Measurements from ENCODE around the gene SCOC.

The SCOC gene

DNA sequence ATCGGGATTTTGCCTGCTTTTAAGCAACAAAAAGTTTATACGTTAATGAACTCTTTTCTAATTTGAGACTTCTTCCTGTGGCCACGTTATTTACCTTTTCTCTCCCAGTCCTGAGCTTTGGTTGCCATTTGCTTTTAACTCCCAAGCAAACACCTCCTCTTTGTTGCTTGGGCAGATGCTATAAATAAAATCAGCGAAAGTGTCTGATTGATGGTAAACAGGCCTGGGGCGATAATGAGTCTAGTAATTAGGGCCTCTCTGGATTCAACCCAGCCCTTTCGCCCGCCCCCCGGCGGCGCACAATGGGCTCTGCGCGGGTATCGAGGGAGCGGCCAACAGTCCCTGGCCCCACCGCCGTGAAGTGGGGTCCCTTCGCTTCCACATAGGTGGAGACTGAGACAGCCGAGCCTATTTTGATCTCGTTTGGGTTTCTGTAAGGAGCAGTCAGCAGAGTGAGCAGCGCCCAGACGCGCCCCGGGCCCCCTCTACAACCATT, 53.2 kb downstream of the SCOC start:
- TF ChIP-seq FOXP2 (optimal IDR thresholded peaks at IDR 0.05; ENCODE audit: borderline replicate concordance, extremely low read depth, extremely low read length, insufficient read depth) (no peak), TAF1 (IDR thresholded peaks at IDR 0.05; ENCODE audit: borderline replicate concordance, insufficient read depth, low read length) (no peak), SIN3A (IDR thresholded peaks at IDR 0.05; ENCODE audit: borderline replicate concordance, insufficient read depth, low read length) (no peak), POLR2AphosphoS5 (IDR thresholded peaks at IDR 0.05; ENCODE audit: low read depth, low read length) (no peak)
- TF ChIP-seq, protein P1, sequence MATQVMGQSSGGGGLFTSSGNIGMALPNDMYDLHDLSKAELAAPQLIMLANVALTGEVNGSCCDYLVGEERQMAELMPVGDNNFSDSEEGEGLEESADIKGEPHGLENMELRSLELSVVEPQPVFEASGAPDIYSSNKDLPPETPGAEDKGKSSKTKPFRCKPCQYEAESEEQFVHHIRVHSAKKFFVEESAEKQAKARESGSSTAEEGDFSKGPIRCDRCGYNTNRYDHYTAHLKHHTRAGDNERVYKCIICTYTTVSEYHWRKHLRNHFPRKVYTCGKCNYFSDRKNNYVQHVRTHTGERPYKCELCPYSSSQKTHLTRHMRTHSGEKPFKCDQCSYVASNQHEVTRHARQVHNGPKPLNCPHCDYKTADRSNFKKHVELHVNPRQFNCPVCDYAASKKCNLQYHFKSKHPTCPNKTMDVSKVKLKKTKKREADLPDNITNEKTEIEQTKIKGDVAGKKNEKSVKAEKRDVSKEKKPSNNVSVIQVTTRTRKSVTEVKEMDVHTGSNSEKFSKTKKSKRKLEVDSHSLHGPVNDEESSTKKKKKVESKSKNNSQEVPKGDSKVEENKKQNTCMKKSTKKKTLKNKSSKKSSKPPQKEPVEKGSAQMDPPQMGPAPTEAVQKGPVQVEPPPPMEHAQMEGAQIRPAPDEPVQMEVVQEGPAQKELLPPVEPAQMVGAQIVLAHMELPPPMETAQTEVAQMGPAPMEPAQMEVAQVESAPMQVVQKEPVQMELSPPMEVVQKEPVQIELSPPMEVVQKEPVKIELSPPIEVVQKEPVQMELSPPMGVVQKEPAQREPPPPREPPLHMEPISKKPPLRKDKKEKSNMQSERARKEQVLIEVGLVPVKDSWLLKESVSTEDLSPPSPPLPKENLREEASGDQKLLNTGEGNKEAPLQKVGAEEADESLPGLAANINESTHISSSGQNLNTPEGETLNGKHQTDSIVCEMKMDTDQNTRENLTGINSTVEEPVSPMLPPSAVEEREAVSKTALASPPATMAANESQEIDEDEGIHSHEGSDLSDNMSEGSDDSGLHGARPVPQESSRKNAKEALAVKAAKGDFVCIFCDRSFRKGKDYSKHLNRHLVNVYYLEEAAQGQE (IDR thresholded peaks at IDR 0.05; ENCODE audit: insufficient read depth in 1 of 2, low read depth in 2 of 2, low read length in 2 of 2), result no peak

DNA sequence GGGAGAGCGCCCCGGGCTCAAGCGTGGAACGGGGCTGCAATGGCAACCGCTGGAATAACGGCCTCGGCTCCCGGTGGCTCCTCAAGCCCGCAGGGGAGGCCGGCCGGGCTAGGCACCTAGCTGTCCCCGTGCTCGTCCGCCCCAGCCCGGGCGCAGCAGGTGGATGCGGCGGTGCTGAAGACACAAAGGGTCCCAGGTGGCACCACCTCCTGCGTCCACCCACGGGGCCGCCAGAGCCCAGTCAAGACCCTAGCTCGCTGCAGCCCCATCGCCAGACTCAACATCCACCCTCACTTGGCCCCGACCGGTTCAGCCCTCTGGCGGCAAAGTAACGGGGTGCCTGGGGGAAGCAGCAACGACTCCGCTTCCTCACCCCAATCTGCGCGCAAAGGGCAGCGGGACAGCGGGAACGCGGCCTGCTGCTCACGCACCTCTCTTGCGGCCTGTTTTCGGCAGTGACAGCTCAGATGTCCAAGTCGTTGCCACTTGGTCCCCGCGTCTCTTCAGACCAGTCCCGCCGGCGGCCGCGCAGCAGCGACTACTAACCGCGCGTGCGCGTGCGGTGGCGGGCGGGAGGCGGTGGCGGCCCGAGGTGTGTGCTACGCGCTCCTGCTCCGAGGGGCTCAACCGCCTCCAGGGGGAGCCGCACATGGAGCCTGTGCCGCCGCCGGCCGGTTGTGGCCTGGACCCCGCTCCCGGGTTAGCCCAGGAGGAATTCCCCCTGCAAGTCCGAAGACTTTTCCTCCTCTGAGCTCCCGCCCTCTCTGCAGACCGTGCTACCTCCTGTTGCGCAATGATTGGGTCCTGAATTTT, 53.9 kb downstream of the SCOC start, which contains the start of gene CLGN:
CLGN (minus strand) TSS at position 543 of the 813 bp plus-strand sequence. CDS start 14,570 bp downstream, outside the sequence.
- TF ChIP-seq POLR2AphosphoS5 (IDR thresholded peaks at IDR 0.05; ENCODE audit: low read depth, low read length), result no peak
- TF ChIP-seq FOXP2 (optimal IDR thresholded peaks at IDR 0.05; ENCODE audit: borderline replicate concordance, extremely low read depth, extremely low read length, insufficient read depth), result no peak
- TF ChIP-seq, protein P1 (IDR thresholded peaks at IDR 0.05; ENCODE audit: insufficient read depth in 1 of 2, low read depth in 2 of 2, low read length in 2 of 2), result no peak
- TF ChIP-seq SIN3A (IDR thresholded peaks at IDR 0.05; ENCODE audit: borderline replicate concordance, insufficient read depth, low read length), result no peak
- no peak for TF ChIP-seq TAF1 (IDR thresholded peaks at IDR 0.05; ENCODE audit: borderline replicate concordance, insufficient read depth, low read length)

DNA sequence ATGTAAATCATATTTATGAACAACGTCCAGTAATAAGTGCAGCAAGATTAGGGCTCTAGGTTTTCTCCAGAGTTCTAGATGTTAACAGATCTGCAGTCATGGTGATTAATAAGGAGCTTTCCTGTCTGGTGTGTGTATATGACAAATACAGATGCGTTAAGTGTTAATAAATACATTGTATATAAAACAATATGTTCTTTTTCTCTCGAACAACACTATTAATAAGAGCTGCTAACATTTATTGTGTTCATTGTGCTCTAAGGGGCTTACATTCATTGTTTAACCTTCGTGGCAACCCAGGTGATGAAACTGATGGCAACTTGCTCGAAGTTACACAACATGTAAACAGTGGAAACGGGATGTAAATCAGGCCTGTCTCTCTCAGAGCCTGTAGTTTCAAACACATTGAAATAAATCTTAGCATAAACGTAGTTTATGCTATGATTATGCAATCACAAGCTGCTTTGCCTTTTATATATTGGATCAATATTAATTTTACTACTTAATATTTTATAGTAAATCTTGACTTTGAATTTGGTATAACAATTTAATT, 54.5 kb downstream of the SCOC start:
- TF ChIP-seq, protein P1 (IDR thresholded peaks at IDR 0.05; ENCODE audit: insufficient read depth in 1 of 2, low read depth in 2 of 2, low read length in 2 of 2), result no peak
- TF ChIP-seq SIN3A (IDR thresholded peaks at IDR 0.05; ENCODE audit: borderline replicate concordance, insufficient read depth, low read length), result no peak
- TF ChIP-seq POLR2AphosphoS5 (IDR thresholded peaks at IDR 0.05; ENCODE audit: low read depth, low read length), result no peak
- peak; percentile 49 for TF ChIP-seq FOXP2 (optimal IDR thresholded peaks at IDR 0.05; ENCODE audit: borderline replicate concordance, extremely low read depth, extremely low read length, insufficient read depth)

Measured in PFSK-1 (cell line).